ENCODE results near the gene DENND5A.

- TF ChIP-seq ARNT (IDR thresholded peaks at IDR 0.05) (no peak), BHLHE40 (IDR thresholded peaks at IDR 0.05; ENCODE audit: borderline replicate concordance) (no peak), CTBP1 (IDR thresholded peaks at IDR 0.05; ENCODE audit: borderline replicate concordance) (no peak), FOXA1 (IDR thresholded peaks at IDR 0.05) (no peak), SP1 (IDR thresholded peaks at IDR 0.05) (no peak), HDGF (IDR thresholded peaks at IDR 0.05; ENCODE audit: borderline replicate concordance) (no peak), ELF4 (IDR thresholded peaks at IDR 0.05) (no peak), FOXK2 (IDR thresholded peaks at IDR 0.05) (no peak), FOXM1 (IDR thresholded peaks at IDR 0.05; ENCODE audit: borderline replicate concordance) (no peak), NFRKB (IDR thresholded peaks at IDR 0.05) (no peak)
Measured at GRCh38 chr11:9184516-9184915, 80.6 kb downstream of the DENND5A start.

Data from HEK293T (cell line).